ENCODE data around the gene PSG11.
"Not testable (repeated sequence)": the region's sequence is repeated elsewhere in the genome, so short reads cannot be mapped to it uniquely, and the experiment has no call there.

The PSG11 gene

GRCh38 chr19:42988206-42988605 lies 38.1 kb downstream of the PSG11 start:
- not testable (repeated sequence) for FAIRE-seq

GRCh38 chr19:42985588-42985987 lies 40.7 kb downstream of the PSG11 start:
- FAIRE-seq: no peak

- not testable (repeated sequence) for FAIRE-seq
Observed at GRCh38 chr19:42982111-42982510, 44.2 kb downstream of the PSG11 start.

GRCh38 chr19:42971451-42971850 lies 54.8 kb downstream of the PSG11 start:
- FAIRE-seq: not testable (repeated sequence)

GRCh38 chr19:42965176-42965575 lies 61.1 kb downstream of the PSG11 start:
- FAIRE-seq: no peak

GRCh38 chr19:42961119-42961518 lies 65.2 kb downstream of the PSG11 start:
- FAIRE-seq: no peak

Measured in colon (tissue), 2 donors.